GM12891 (cell line): Measurements from ENCODE around the gene DNAJC18.

ENCODE experiments used
- DNase-seq: peaks from one replicate; pipeline ENCODE4 v3.0.0; 2011; ENCODE audit warnings: low spot score; ENCODE audit not compliant: insufficient read length
- FAIRE-seq: peaks from 2 replicates; lab custom pipeline; 2011; peaks lifted over from hg19 to GRCh38; lab: Jason Lieb, UNC
- PAX5 ChIP-seq: IDR thresholded peaks from 2 replicates; pipeline ENCODE4 v1.6.1; 2011; ENCODE audit warnings: low read length, moderate library complexity, mild to moderate bottlenecking; ENCODE audit not compliant: insufficient read depth, severe bottlenecking
- POLR2A ChIP-seq: IDR thresholded peaks from 2 replicates; pipeline ENCODE4 v1.6.1; 2011; ENCODE audit warnings: low read depth, low read length, control low read depth
- POLR2AphosphoS5 ChIP-seq: IDR thresholded peaks from 2 replicates; pipeline ENCODE4 v1.6.1; 2011; ENCODE audit warnings: low read depth, low read length, control low read depth
- POU2F2 ChIP-seq: IDR thresholded peaks from 2 replicates; pipeline ENCODE4 v1.6.1; 2011; ENCODE audit warnings: low read depth, mild to moderate bottlenecking, control low read depth, low read length, moderate library complexity
- SPI1 ChIP-seq: IDR thresholded peaks from 2 replicates; pipeline ENCODE4 v1.6.1; 2011; ENCODE audit warnings: low read depth, low read length, control low read depth
- TAF1 ChIP-seq: IDR thresholded peaks from 2 replicates; pipeline ENCODE4 v1.6.1; 2011; ENCODE audit warnings: low read depth, low read length, control low read depth

The DNAJC18 gene

GRCh38 chr5:139361835-139362429, 77.4 kb downstream of the DNAJC18 start:
- DNase-seq (no peak), FAIRE-seq (no peak)
- no peak for TF ChIP-seq TAF1
- no peak for TF ChIP-seq SPI1
- TF ChIP-seq POLR2A = no peak
- no peak for TF ChIP-seq POLR2AphosphoS5
- no peak for TF ChIP-seq PAX5
- no peak for TF ChIP-seq POU2F2

GRCh38 chr5:139360384-139360783, 78.9 kb downstream of the DNAJC18 start:
- no peak for DNase-seq
- TF ChIP-seq POU2F2 (no peak), TAF1 (no peak), POLR2AphosphoS5 (no peak), POLR2A (no peak), SPI1 (no peak), PAX5 (no peak)
- no peak for FAIRE-seq
